HG03378 (cell line): Measurements from ENCODE around the gene SLC12A2.

Source experiments
- ATAC-seq: cut with Tn5 transposase; IDR thresholded peaks from one replicate; pipeline ENCODE4 v1.9.1; 2021; ENCODE audit warnings: mild to moderate bottlenecking, moderate library complexity; ENCODE audit not compliant: unreplicated experiment

SLC12A2 gene

GRCh38 chr5:128093368-128093767 is 9.8 kb downstream of the SLC12A2 start:
- no peak for ATAC-seq

DNA sequence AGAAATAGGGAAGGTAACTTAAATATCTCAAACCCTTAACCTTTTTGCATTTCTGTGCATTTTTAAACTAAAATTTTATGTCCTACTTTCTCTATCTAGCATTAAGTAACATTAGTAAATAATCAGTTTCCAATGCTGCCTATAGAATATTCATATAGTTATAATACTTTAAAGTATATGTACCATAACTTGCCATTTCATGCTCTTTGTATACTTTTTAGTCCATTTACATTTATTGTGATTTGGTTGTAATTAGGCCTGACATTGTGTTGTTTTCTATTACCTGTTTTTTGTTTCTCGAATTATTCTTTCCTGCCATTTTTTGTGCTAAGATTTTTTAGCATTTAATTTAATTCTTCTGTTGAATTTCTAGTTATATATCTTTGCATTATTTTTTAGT is 13.7 kb downstream of the SLC12A2 start:
- no peak for ATAC-seq

- no peak for ATAC-seq
Measured at GRCh38 chr5:128097781-128098180, 14.2 kb downstream of the SLC12A2 start.

DNA sequence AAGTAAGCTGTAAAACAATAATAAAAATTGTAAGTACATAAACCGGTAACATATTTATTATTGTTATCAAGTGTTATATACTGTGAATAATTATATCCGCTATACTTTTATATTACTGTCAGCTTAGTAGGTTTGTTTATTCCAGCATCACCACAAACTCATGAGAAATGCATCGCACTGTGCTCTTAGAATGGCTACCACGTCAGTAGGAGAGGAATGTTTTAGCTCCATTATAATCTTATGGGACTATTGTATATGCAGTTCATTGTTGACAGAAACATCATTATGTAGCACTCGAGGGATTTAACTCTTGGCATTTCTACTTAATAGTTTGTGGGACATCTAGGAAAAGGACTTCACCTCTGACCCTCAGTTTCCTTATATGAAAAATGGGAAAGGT is 16.4 kb downstream of the SLC12A2 start:
- ATAC-seq: no peak

DNA sequence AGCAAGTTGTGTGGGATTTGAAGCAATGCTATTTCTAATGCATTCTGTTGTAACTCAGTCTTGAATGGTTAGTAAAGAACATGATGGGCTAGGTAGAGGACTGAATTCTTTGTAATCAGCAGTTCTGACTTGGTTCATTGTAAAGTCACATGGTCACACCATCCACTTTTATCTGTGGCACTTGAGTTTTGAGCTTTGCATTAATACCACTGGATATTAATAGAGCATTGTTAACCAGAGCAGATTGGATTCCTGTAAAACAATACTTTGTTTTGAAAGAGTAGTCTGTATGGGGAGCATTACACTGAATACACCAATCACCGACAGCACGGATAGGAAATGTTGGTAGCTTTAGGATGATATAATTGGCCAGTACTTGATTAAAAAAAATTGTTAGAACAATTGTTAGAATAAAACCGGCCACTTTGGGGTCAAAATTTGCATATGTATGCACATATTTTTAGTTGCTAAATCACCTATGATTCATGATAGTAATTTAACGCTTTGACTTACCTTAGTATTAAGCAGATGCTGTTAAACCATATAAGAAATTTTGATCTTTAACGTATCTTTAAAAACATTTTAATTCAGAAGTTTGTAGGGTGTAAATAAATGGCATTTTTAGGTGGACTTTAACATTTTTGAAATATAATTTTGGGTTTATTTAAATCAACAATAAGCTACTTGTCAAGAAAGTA is 17.4 kb downstream of the SLC12A2 start:
- ATAC-seq: no peak

GRCh38 chr5:128101676-128102075 is 18.1 kb downstream of the SLC12A2 start:
- ATAC-seq: no peak

GRCh38 chr5:128105203-128105602 is 21.6 kb downstream of the SLC12A2 start:
- ATAC-seq: no peak

GRCh38 chr5:128109138-128109537 is 25.6 kb downstream of the SLC12A2 start:
- ATAC-seq: no peak

- ATAC-seq: no peak
Measured at GRCh38 chr5:128109766-128110165, 26.2 kb downstream of the SLC12A2 start.

GRCh38 chr5:128111818-128112448 is 28.4 kb downstream of the SLC12A2 start:
- no peak for ATAC-seq

- ATAC-seq: no peak
Measured at GRCh38 chr5:128116445-128116844, 32.9 kb downstream of the SLC12A2 start.

DNA sequence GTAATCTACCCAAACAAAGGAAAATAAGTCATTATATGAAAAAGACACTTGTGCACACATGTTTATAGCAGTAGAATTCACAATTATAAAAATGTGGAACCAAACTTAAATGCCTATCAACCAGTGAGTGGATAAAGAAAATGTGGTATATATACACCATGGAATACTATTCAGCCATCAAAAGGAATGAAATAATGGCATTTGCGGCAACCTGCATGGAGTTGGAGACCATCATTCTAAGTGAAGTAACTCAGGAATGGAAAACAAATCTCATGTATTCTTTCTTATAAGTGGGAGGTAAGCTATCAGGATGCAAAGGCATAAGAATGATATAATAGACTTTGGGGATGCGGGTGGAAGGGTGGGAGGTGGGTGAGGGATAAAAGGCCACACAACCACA is 34.6 kb downstream of the SLC12A2 start:
- ATAC-seq: no peak

- no peak for ATAC-seq
Measured at GRCh38 chr5:128121651-128122050, 38.1 kb downstream of the SLC12A2 start.

- no peak for ATAC-seq
Measured at GRCh38 chr5:128123936-128124335, 40.4 kb downstream of the SLC12A2 start.

DNA sequence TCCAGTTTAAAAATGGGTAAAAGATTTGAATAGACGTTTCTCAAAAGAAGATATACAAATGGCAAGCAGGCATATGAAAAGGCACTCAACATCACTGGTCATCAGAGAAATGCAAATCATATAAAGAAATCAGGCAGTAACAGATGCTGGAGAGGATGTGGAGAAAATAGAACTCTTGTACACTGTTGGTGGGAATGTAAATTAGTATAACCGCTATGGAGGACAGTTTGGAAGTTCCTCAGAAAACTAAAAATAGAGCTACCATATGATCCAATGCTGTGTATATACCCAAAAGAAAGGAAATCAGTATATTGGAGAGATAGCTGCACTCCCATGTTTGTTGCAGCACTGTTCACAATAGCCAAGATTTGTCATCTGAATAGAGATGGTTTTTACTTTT is 42.7 kb downstream of the SLC12A2 start:
- no peak for ATAC-seq

DNA sequence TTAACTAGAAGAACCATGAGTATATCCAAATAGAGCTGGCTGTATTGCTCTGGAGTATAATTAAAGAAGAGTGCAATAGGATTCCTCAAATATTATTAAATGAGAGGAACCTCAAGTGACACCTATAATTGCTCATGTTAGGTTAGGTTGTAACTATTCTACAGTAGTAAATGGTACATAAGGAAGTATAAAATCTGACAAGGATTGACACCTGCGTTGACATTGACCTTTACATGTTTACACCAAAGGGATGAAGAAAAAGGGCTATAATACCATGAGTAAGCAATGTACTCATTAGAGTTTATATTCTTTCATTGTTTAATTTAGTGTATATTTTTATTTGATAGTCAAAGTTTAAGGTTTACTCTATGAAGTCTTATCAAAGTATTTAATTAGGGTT is 48.9 kb downstream of the SLC12A2 start:
- no peak for ATAC-seq

- ATAC-seq: no peak
Measured at GRCh38 chr5:128135286-128135685, 51.7 kb downstream of the SLC12A2 start.

GRCh38 chr5:128143911-128144310 is 60.3 kb downstream of the SLC12A2 start:
- no peak for ATAC-seq

DNA sequence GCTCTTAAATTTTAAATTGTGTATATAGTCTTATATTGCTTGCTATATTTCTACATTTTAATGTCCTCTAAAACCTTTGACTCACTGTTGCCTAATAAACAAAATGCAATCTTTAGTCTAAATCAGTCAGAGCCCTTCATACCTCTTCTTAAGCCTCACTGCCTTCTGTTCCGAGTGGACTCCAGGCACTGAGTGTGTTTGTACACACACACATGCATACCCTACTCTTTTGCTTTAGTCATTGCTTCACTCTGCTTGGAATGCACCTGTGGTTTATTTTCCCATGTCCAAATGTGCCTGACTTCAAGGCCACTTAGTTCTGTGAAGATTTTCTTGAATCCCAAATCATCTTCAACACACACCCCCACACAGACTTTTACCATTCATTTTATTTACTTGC is 60.9 kb downstream of the SLC12A2 start:
- ATAC-seq: no peak

GRCh38 chr5:128146671-128147070 is 63.1 kb downstream of the SLC12A2 start:
- no peak for ATAC-seq

DNA sequence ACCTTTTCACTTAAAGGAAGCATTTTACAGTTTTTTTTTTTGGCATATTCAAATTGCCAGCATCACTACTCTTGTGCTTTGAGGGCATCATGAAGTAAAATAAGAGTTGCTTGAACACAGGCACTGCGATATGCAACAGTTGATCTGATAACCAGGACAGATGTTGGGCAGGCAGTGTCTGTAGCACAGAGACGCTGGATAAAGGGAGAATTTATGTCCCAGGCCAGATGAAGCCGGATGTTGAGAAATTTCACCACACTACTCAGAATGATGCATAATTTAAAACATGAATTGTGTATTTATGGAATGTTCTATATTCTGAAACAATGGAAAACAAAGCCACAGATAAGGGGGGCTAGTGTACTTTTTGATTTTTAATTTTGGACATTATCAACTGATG is 71.4 kb downstream of the SLC12A2 start:
- ATAC-seq: no peak

DNA sequence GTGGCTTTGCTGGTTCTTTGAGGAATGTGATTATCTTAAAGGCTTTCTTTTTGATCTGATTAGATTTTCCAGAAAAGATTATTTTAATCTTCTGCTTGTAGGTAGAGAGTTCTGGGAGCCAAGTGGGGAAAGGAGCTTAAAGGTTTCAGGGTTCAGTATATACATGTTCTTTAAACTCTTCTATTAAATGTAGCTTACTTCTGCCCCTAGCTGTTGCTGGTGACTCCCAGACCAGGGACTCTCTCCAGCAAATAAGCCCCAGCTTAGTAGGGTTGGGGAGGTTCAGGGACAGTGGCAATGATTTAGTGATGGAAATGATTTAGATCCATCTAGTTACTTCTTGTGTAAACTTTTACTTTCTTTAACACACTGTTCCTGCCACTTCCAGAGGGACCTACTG is 72.2 kb downstream of the SLC12A2 start:
- ATAC-seq: no peak

GRCh38 chr5:128156521-128156920 is 73.0 kb downstream of the SLC12A2 start:
- ATAC-seq: no peak
